GM10266 (cell line): Measurements from ENCODE around the gene PRRT3.
"Not testable (repeated sequence)": the region's sequence is repeated elsewhere in the genome, so short reads cannot be mapped to it uniquely, and the experiment has no call there.

Source experiments
- DNase-seq: peaks from one replicate; pipeline ENCODE4 v3.0.0; 2012; ENCODE audit errors: extremely low spot score
- TF ChIP-seq, protein P1 (sequence below): IDR thresholded peaks from 2 replicates; pipeline ENCODE4 v1.5.1; 2012; ENCODE audit warnings: mild to moderate bottlenecking, low read depth; ENCODE audit not compliant: control insufficient read depth, insufficient read depth; ENCODE audit errors: missing control alignments

Gene PRRT3

DNA sequence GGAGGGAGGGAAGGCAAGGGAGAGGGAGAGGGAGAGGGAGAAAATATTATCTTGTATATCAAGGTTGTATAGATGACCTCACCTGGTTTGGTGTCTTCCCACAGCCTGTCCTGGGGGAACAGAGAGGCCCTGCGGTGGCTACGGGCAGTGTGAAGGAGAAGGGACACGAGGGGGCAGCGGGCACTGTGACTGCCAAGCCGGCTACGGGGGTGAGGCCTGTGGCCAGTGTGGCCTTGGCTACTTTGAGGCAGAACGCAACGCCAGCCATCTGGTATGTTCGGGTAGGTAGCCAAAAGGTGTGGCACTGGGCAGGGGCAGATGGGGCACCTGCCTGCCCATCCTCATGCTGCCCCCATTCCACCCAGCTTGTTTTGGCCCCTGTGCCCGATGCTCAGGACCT, 11.5 kb downstream of the PRRT3 start:
- no peak for DNase-seq
- TF ChIP-seq, protein P1, sequence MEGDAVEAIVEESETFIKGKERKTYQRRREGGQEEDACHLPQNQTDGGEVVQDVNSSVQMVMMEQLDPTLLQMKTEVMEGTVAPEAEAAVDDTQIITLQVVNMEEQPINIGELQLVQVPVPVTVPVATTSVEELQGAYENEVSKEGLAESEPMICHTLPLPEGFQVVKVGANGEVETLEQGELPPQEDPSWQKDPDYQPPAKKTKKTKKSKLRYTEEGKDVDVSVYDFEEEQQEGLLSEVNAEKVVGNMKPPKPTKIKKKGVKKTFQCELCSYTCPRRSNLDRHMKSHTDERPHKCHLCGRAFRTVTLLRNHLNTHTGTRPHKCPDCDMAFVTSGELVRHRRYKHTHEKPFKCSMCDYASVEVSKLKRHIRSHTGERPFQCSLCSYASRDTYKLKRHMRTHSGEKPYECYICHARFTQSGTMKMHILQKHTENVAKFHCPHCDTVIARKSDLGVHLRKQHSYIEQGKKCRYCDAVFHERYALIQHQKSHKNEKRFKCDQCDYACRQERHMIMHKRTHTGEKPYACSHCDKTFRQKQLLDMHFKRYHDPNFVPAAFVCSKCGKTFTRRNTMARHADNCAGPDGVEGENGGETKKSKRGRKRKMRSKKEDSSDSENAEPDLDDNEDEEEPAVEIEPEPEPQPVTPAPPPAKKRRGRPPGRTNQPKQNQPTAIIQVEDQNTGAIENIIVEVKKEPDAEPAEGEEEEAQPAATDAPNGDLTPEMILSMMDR: no peak

GRCh38 chr3:9939906-9940305, 12.3 kb downstream of the PRRT3 start:
- not testable (repeated sequence) for DNase-seq

DNA sequence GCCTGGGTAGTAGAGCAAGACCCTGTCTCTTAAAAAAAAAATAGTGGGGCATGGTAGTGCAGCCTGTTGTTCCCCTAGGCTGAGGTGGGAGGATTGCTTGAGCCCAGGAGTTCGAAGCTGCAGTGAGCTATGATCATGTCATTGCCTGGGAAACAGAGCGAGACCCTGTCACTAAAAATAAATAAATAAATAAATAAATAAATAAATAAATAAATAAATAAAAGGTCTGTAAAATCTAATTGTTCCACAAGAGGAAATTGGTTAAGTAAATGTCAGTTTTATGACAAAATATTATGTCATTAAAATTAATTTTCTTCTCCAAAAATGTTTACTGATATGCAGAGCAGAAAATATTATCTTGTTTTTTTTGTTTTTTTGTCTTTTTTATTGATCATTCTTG, 13.2 kb downstream of the PRRT3 start:
- no peak for DNase-seq
- TF ChIP-seq, protein P1: no peak

DNA sequence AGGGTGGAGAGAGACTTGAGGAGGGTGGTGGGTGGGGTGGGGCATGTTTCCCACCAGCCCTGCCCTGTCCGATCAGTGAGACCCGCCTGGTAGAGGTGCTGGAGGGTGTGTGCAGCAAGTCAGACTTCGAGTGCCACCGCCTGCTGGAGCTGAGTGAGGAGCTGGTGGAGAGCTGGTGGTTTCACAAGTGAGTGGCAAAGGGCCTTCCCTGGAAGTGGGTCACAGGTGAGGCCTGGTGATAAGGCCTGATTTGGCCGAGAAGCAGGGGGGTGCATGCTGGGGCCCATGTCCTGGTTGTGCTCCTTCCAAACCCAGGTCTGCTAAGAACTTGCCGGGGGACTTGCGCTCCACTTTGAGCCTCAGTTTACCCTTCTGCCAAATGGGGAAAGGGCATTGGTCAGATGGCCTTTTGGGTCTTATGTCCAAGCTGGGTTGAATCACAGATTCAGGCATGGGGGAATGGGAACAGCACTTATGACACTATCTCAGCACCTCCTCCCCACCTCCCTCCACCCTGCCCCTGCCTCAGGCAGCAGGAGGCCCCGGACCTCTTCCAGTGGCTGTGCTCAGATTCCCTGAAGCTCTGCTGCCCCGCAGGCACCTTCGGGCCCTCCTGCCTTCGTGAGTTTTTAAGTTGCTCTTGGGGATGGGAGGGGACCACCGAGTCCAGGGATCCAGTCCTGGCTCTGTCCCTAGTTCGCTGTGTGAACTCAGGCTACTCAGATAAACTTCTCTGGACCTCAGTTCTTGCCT, 14.5 kb downstream of the PRRT3 start:
- no peak for DNase-seq
- TF ChIP-seq, protein P1: no peak

- TF ChIP-seq, protein P1: no peak
- DNase-seq: no peak
Observed at GRCh38 chr3:9935966-9936510, 16.2 kb downstream of the PRRT3 start.

GRCh38 chr3:9934993-9935392, 17.2 kb downstream of the PRRT3 start:
- DNase-seq: no peak
- TF ChIP-seq, protein P1: no peak

DNA sequence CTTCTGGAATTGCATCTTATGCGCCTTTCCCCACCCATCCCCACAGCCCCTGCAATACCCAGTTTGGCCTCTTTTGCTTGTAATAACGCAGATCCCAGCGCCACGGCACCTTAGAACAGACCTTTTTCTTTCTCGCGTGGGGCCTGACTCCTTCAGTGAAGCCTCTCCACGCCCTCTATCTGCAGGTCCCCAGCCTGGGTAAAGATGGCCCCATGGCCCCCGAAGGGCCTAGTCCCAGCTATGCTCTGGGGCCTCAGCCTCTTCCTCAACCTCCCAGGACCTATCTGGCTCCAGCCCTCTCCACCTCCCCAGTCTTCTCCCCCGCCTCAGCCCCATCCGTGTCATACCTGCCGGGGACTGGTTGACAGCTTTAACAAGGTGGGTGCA, 18.0 kb downstream of the PRRT3 start:
- TF ChIP-seq, protein P1: no peak
- DNase-seq: no peak
